Endothelial cell (in vitro differentiated cells): Measurements from ENCODE around the gene ZNF366. TPM values are rescaled to one million over a fixed set of nuclear protein-coding genes. Genes with fewer than 3 reads are reported as not detected.

Source experiments
- DNase-seq: peaks from one replicate; pipeline ENCODE4 v3.0.0; 2021; ENCODE audit warnings: low spot score
- H3K27ac Mint-ChIP-seq: one replicate; pipeline ENCODE4 v1.8.0; 2021; ENCODE audit warnings: mixed read lengths, inconsistent platforms; ENCODE audit not compliant: unreplicated experiment
- H3K27me3 Mint-ChIP-seq: one replicate; pipeline ENCODE4 v1.8.0; 2021; ENCODE audit warnings: mild to moderate bottlenecking, moderate library complexity, mixed read lengths, inconsistent platforms; ENCODE audit not compliant: unreplicated experiment
- H3K36me3 Mint-ChIP-seq: one replicate; pipeline ENCODE4 v1.8.0; 2021; ENCODE audit warnings: mild to moderate bottlenecking, low read depth, mixed read lengths, inconsistent platforms; ENCODE audit not compliant: unreplicated experiment
- H3K4me1 Mint-ChIP-seq: one replicate; pipeline ENCODE4 v1.8.0; 2021; ENCODE audit warnings: mild to moderate bottlenecking, mixed read lengths, inconsistent platforms; ENCODE audit not compliant: unreplicated experiment
- H3K4me3 Mint-ChIP-seq: one replicate; pipeline ENCODE4 v1.8.0; 2021; ENCODE audit warnings: mild to moderate bottlenecking, mixed read lengths, inconsistent platforms; ENCODE audit not compliant: unreplicated experiment
- H3K9me3 Mint-ChIP-seq: one replicate; pipeline ENCODE4 v1.8.0; 2021; ENCODE audit warnings: mixed read lengths, inconsistent platforms; ENCODE audit not compliant: unreplicated experiment
- CTCF ChIP-seq: fragments of 200-600 bp; sonication (generic); IDR thresholded peaks from one replicate; pipeline ENCODE4 v1.5.0; 2021; ENCODE audit warnings: antibody characterized with exemption; ENCODE audit not compliant: unreplicated experiment
- total RNA-seq: library from RNA; stranded (reverse); fragmentation: NEBNext Ultra II Directional; extraction: Animal tissue kit (Norgen Biotek cat#: 25700); gene quantifications from one replicate; pipeline ENCODE4 v1.2.1, GENCODE V29; 2021; ENCODE audit not compliant: unreplicated experiment

ZNF366 gene
- total RNA-seq, 1 donor from 2014 or later, result 23.3 TPM

- Mint-ChIP-seq H3K36me3 (peaks cover 4% of the 10 kb centered on the region), H3K9me3 (no peaks in the 10 kb centered on the region), H3K4me3 (no peak overlapping the region), H3K27me3 (peaks cover 3% of the 10 kb centered on the region), H3K27ac (peak overlapping the region; percentile 89), H3K4me1 (peaks cover 56% of the 10 kb centered on the region)
- no peak for TF ChIP-seq CTCF
- DNase-seq, result no peak
Measured at GRCh38 chr5:72508241-72509170, 1.3 kb upstream of the ZNF366 start.

GRCh38 chr5:72507907-72508238, 663 bp upstream of the ZNF366 start:
- peaks cover 7% of the 10 kb centered on the region for H3K36me3 Mint-ChIP-seq
- peaks cover 60% of the 10 kb centered on the region for H3K4me1 Mint-ChIP-seq
- TF ChIP-seq CTCF, result no peak
- no peak for DNase-seq
- H3K27ac Mint-ChIP-seq, result peak overlapping the region; percentile 89
- no peaks in the 10 kb centered on the region for H3K9me3 Mint-ChIP-seq
- peaks cover 3% of the 10 kb centered on the region for H3K27me3 Mint-ChIP-seq
- H3K4me3 Mint-ChIP-seq, result no peak overlapping the region

- Mint-ChIP-seq H3K27ac (no peak overlapping the region), H3K9me3 (no peaks in the 10 kb centered on the region), H3K4me3 (peak overlapping the region; percentile 88), H3K36me3 (peaks cover 13% of the 10 kb centered on the region), H3K27me3 (peaks cover 3% of the 10 kb centered on the region), H3K4me1 (peaks cover 58% of the 10 kb centered on the region)
- DNase-seq, result no peak
- TF ChIP-seq CTCF, result no peak
Measured at GRCh38 chr5:72506158-72506549, 1.1 kb downstream of the ZNF366 start.

GRCh38 chr5:72505539-72506157, 1.6 kb downstream of the ZNF366 start:
- H3K27me3 Mint-ChIP-seq, result peaks cover 3% of the 10 kb centered on the region
- H3K27ac Mint-ChIP-seq, result no peak overlapping the region
- TF ChIP-seq CTCF, result no peak

GRCh38 chr5:72505016-72505415, 2.2 kb downstream of the ZNF366 start:
- no peaks in the 10 kb centered on the region for H3K9me3 Mint-ChIP-seq
- TF ChIP-seq CTCF, result no peak
- no peak overlapping the region for H3K27ac Mint-ChIP-seq

More at GRCh38 chr5:72505539-72506157, 1.6 kb downstream of the ZNF366 start:
- peak overlapping the region; percentile 88 for H3K4me3 Mint-ChIP-seq
- no peak for DNase-seq
- no peaks in the 10 kb centered on the region for H3K9me3 Mint-ChIP-seq
- H3K36me3 Mint-ChIP-seq, result peaks cover 15% of the 10 kb centered on the region
- peaks cover 54% of the 10 kb centered on the region for H3K4me1 Mint-ChIP-seq

More at GRCh38 chr5:72505016-72505415, 2.2 kb downstream of the ZNF366 start:
- no peak for DNase-seq
- Mint-ChIP-seq H3K27me3 (peaks cover 3% of the 10 kb centered on the region), H3K4me1 (peaks cover 56% of the 10 kb centered on the region), H3K36me3 (peaks cover 19% of the 10 kb centered on the region), H3K4me3 (peak overlapping the region; percentile 88)
